ENCODE data around the gene FIGNL1. TPM values are rescaled to one million over a fixed set of nuclear protein-coding genes. Genes with fewer than 3 reads are reported as not detected.

Gene FIGNL1
- total RNA-seq, 1 experiment from 2014 or later = 16.4 TPM

GRCh38 chr7:50396856-50397255 lies 53.3 kb downstream of the FIGNL1 start:
- Histone ChIP-seq H3K27me3 (no peaks in the 10 kb centered on the region), H3K4me3 (no peak overlapping the region), H3K36me3 (no peaks in the 10 kb centered on the region), H3K9me3 (no peaks in the 10 kb centered on the region)
- no peak for DNase-seq

- Histone ChIP-seq H3K27me3 (no peaks in the 10 kb centered on the region), H3K4me3 (no peak overlapping the region), H3K9me3 (no peaks in the 10 kb centered on the region), H3K36me3 (no peaks in the 10 kb centered on the region)
- no peak for DNase-seq
Measured at GRCh38 chr7:50394315-50394714, 55.8 kb downstream of the FIGNL1 start.

Other genes with a start within 250 kb of the FIGNL1 start
- not detected in 2 replicates for gene IKZF1, start 145.6 kb downstream of the FIGNL1 start, total RNA-seq (2014; rRNA removed; shearing (Covaris generic); ENCODE audit: low replicate concordance)
- gene DDC, start 115.1 kb upstream of the FIGNL1 start, total RNA-seq (2014; rRNA removed; shearing (Covaris generic); ENCODE audit: low replicate concordance) = not detected in 2 replicates

All from MG63 (cell line).